Neural cell (in vitro differentiated cells): Measurements from ENCODE around the gene HIVEP1. TPM values are rescaled to one million over a fixed set of nuclear protein-coding genes. Genes with fewer than 3 reads are reported as not detected.

ENCODE experiments used
- H2AFZ ChIP-seq: fragments of 200-600, 300-800 bp; sonication (generic), shearing (Covaris generic); 2 replicates; pipeline ENCODE4 v1.6.0; 2014; ENCODE audit warnings: low read depth, mild to moderate bottlenecking, antibody characterized with exemption, low read length, moderate library complexity
- H3F3A ChIP-seq: fragments of 200-600 bp; shearing (Covaris generic); 2 replicates; pipeline ENCODE4 v1.6.1; 2016; ENCODE audit warnings: mild to moderate bottlenecking, moderate library complexity, mixed read lengths, antibody characterized with exemption, low read length; ENCODE audit not compliant: insufficient read depth, poor library complexity, severe bottlenecking
- H3K27ac ChIP-seq: fragments of 200-600, 300-800 bp; sonication (generic), shearing (Covaris generic); 2 replicates; pipeline ENCODE4 v1.5.1; 2014; ENCODE audit warnings: mild to moderate bottlenecking, low read length, moderate library complexity
- H3K27me3 ChIP-seq: fragments of 300-800, 200-600 bp; sonication (generic), shearing (Covaris generic); 2 replicates; pipeline ENCODE4 v1.6.0; 2014; ENCODE audit warnings: mild to moderate bottlenecking, low read depth, low read length, moderate library complexity; ENCODE audit not compliant: insufficient read depth
- H3K36me3 ChIP-seq: fragments of 300-800, 200-600 bp; sonication (generic), shearing (Covaris generic); 2 replicates; pipeline ENCODE4 v1.5.1; 2014; ENCODE audit warnings: mild to moderate bottlenecking, antibody characterized with exemption, low read length, moderate library complexity; ENCODE audit not compliant: insufficient read depth
- H3K4me2 ChIP-seq: fragments of 300-800, 200-600 bp; sonication (generic), shearing (Covaris generic); 2 replicates; pipeline ENCODE4 v1.6.0; 2014; ENCODE audit warnings: mild to moderate bottlenecking, low read length
- H3K4me3 ChIP-seq: fragments of 300-800, 200-600 bp; sonication (generic), shearing (Covaris generic); 2 replicates; pipeline ENCODE4 v1.5.1; 2014; ENCODE audit warnings: mild to moderate bottlenecking, low read length, moderate library complexity
- H3K79me2 ChIP-seq: fragments of 200-600 bp; shearing (Covaris generic); replicated peaks from 2 replicates; pipeline ENCODE4 v1.6.0; 2014; ENCODE audit warnings: mild to moderate bottlenecking, low read length, moderate library complexity; ENCODE audit not compliant: insufficient read depth
- H3K9ac ChIP-seq: fragments of 300-800, 200-600 bp; sonication (generic), shearing (Covaris generic); 2 replicates; pipeline ENCODE4 v1.6.1; 2016; ENCODE audit warnings: mild to moderate bottlenecking, low read length, mixed read lengths
- H3K9me2 ChIP-seq: fragments of 200-600 bp; shearing (Covaris generic); 2 replicates; pipeline ENCODE4 v1.6.1; 2016; ENCODE audit warnings: mild to moderate bottlenecking, low read length, mixed read lengths; ENCODE audit not compliant: insufficient read depth
- H3K9me3 ChIP-seq: fragments of 200-600, 300-800 bp; sonication (generic), shearing (Covaris generic); 2 replicates; pipeline ENCODE4 v1.6.1; 2016; ENCODE audit warnings: mild to moderate bottlenecking, mixed run types, low read length, moderate library complexity, mixed read lengths
- H4K20me1 ChIP-seq: fragments of 200-600 bp; shearing (Covaris generic); 2 replicates; pipeline ENCODE4 v1.6.1; 2016; ENCODE audit warnings: mild to moderate bottlenecking, mixed run types; ENCODE audit not compliant: insufficient read depth
- EP300 ChIP-seq: fragments of 450-650 bp; conservative IDR thresholded peaks from 2 replicates; pipeline ENCODE4 v1.6.1; 2014; ENCODE audit warnings: antibody characterized with exemption, mild to moderate bottlenecking, moderate library complexity; ENCODE audit not compliant: poor library complexity, severe bottlenecking
- EZH2 ChIP-seq: fragments of 200-600, 300-800 bp; shearing (Covaris generic), sonication (generic); IDR thresholded peaks from 2 replicates; pipeline ENCODE4 v1.6.1; 2014; ENCODE audit warnings: antibody characterized with exemption, low read length, borderline replicate concordance, mild to moderate bottlenecking; ENCODE audit not compliant: insufficient read depth, poor library complexity, severe bottlenecking
- MXI1 ChIP-seq: fragments of 450-650 bp; conservative IDR thresholded peaks from 2 replicates; pipeline ENCODE4 v1.6.1; 2014; ENCODE audit warnings: antibody characterized with exemption, mild to moderate bottlenecking; ENCODE audit not compliant: poor library complexity, severe bottlenecking
- POLR2AphosphoS5 ChIP-seq: IDR thresholded peaks from 2 replicates; pipeline ENCODE4 v1.6.1; 2012
- RAD21 ChIP-seq: fragments of 450-650 bp; conservative IDR thresholded peaks from 2 replicates; pipeline ENCODE4 v1.6.1; 2014; ENCODE audit warnings: antibody characterized with exemption, mild to moderate bottlenecking, moderate library complexity
- SMC3 ChIP-seq: fragments of 450-650 bp; conservative IDR thresholded peaks from 2 replicates; pipeline ENCODE4 v1.6.1; 2014; ENCODE audit warnings: antibody characterized with exemption, mild to moderate bottlenecking, moderate library complexity; ENCODE audit not compliant: poor library complexity
- TAF1 ChIP-seq: IDR thresholded peaks from 2 replicates; pipeline ENCODE4 v1.6.1; 2012; ENCODE audit warnings: low read depth
- polyA plus RNA-seq: library from polyadenylated mRNA; depleted of rRNA; stranded (reverse); fragments of >200 nt; gene quantifications from 2 replicates; pipeline ENCODE4 v1.2.3, GENCODE V29; 2014
- TF ChIP-seq, protein P1 (sequence below): IDR thresholded peaks from 2 replicates; pipeline ENCODE4 v1.6.1; 2012; ENCODE audit warnings: borderline replicate concordance
- TF ChIP-seq, protein P2 (sequence below): fragments of 450-650 bp; IDR thresholded peaks from 2 replicates; pipeline ENCODE4 v1.5.1; 2014; ENCODE audit warnings: antibody characterized with exemption, mild to moderate bottlenecking, moderate library complexity; ENCODE audit not compliant: poor library complexity, severe bottlenecking

HIVEP1 gene
- polyA plus RNA-seq, 1 donor from 2014 or later = 3.6 TPM

DNA sequence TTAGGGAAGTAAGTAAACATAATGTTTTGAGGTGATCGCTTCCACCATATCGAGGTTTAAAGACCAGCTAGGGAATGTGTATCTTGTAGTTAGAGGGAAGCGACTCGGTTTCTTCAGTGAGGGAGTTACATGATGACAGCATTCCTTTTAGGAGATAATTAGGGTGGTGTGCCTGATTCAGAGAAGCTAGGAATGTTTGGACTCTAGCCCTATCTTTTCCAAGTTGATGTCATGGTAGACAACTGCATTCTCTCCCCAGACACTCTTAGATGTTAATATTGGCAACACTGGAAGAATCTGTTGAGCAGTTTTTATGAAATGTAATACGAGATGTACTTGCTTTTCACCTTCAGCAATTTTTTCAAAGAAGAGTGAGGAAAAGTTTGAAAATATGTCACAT, 12.9 kb upstream of the HIVEP1 start:
- Histone ChIP-seq H3K27me3 (no peaks in the 10 kb centered on the region), H3K79me2 (no peaks in the 10 kb centered on the region), H3K4me2 (no peak overlapping the region), H3K4me3 (no peak overlapping the region), H3K9me2 (no peaks in the 10 kb centered on the region), H2AFZ (no peak overlapping the region), H3K27ac (no peak overlapping the region), H3K36me3 (no peaks in the 10 kb centered on the region), H4K20me1 (no peaks in the 10 kb centered on the region), H3K9me3 (no peaks in the 10 kb centered on the region), H3K9ac (no peak overlapping the region), H3F3A (no peaks in the 10 kb centered on the region)
- no peak for TF ChIP-seq POLR2AphosphoS5
- TF ChIP-seq MXI1 = no peak
- TF ChIP-seq, protein P1, sequence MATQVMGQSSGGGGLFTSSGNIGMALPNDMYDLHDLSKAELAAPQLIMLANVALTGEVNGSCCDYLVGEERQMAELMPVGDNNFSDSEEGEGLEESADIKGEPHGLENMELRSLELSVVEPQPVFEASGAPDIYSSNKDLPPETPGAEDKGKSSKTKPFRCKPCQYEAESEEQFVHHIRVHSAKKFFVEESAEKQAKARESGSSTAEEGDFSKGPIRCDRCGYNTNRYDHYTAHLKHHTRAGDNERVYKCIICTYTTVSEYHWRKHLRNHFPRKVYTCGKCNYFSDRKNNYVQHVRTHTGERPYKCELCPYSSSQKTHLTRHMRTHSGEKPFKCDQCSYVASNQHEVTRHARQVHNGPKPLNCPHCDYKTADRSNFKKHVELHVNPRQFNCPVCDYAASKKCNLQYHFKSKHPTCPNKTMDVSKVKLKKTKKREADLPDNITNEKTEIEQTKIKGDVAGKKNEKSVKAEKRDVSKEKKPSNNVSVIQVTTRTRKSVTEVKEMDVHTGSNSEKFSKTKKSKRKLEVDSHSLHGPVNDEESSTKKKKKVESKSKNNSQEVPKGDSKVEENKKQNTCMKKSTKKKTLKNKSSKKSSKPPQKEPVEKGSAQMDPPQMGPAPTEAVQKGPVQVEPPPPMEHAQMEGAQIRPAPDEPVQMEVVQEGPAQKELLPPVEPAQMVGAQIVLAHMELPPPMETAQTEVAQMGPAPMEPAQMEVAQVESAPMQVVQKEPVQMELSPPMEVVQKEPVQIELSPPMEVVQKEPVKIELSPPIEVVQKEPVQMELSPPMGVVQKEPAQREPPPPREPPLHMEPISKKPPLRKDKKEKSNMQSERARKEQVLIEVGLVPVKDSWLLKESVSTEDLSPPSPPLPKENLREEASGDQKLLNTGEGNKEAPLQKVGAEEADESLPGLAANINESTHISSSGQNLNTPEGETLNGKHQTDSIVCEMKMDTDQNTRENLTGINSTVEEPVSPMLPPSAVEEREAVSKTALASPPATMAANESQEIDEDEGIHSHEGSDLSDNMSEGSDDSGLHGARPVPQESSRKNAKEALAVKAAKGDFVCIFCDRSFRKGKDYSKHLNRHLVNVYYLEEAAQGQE = no peak

GRCh38 chr6:12000174-12000573, 11.9 kb upstream of the HIVEP1 start:
- no peak for TF ChIP-seq EZH2
- H3F3A ChIP-seq = no peaks in the 10 kb centered on the region
- no peaks in the 10 kb centered on the region for H4K20me1 ChIP-seq

DNA sequence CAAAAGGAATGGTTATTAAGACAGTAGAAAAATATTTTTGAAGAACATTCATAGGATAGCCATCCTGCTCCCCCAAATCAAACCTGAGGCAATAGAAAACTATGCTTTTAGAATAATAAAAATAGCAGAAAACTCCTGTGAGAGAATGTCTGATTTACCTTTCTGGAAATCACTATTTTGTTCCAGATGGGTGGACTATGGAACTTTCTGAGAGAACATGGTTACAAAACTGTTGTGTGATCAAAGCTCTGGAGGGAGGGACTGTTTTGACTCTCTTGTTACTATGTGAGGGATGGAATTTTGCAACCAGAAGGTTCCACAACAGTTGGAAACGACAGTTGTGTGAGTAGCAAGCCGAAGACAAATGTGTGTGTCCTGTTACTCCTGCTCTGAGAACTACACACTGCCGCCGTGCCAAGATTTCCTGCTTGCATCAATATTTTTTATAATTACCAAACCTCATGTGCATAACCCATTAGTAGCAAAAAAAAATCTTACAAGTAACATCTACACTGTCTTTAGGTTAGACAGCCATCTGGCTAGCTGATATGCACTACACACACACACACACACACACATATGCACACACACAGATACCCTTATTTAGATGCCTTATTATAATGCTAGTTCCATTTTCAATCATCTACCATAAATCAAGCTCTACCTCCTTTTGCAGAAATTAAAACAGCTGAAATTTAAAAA, 11.0 kb upstream of the HIVEP1 start:
- Histone ChIP-seq H3K27ac (no peak overlapping the region), H2AFZ (no peak overlapping the region), H3K9ac (no peak overlapping the region), H3K4me3 (no peak overlapping the region), H3K9me2 (no peaks in the 10 kb centered on the region), H3F3A (no peaks in the 10 kb centered on the region), H3K4me2 (no peak overlapping the region), H3K27me3 (no peaks in the 10 kb centered on the region), H3K9me3 (no peaks in the 10 kb centered on the region), H3K79me2 (no peaks in the 10 kb centered on the region), H4K20me1 (no peaks in the 10 kb centered on the region), H3K36me3 (no peaks in the 10 kb centered on the region)
- no peak for TF ChIP-seq TAF1
- no peak for TF ChIP-seq POLR2AphosphoS5
- no peak for TF ChIP-seq RAD21
- TF ChIP-seq, protein P1 = no peak
- TF ChIP-seq SMC3 = no peak
- TF ChIP-seq, protein P2, sequence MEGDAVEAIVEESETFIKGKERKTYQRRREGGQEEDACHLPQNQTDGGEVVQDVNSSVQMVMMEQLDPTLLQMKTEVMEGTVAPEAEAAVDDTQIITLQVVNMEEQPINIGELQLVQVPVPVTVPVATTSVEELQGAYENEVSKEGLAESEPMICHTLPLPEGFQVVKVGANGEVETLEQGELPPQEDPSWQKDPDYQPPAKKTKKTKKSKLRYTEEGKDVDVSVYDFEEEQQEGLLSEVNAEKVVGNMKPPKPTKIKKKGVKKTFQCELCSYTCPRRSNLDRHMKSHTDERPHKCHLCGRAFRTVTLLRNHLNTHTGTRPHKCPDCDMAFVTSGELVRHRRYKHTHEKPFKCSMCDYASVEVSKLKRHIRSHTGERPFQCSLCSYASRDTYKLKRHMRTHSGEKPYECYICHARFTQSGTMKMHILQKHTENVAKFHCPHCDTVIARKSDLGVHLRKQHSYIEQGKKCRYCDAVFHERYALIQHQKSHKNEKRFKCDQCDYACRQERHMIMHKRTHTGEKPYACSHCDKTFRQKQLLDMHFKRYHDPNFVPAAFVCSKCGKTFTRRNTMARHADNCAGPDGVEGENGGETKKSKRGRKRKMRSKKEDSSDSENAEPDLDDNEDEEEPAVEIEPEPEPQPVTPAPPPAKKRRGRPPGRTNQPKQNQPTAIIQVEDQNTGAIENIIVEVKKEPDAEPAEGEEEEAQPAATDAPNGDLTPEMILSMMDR = no peak
- TF ChIP-seq MXI1 = no peak
- no peak for TF ChIP-seq EZH2
- no peak for TF ChIP-seq EP300

More at GRCh38 chr6:12000174-12000573, 11.9 kb upstream of the HIVEP1 start:
- H3K27ac ChIP-seq = no peak overlapping the region
- no peaks in the 10 kb centered on the region for H3K27me3 ChIP-seq
- H3K9ac ChIP-seq = no peak overlapping the region
- no peaks in the 10 kb centered on the region for H3K9me3 ChIP-seq
- no peaks in the 10 kb centered on the region for H3K79me2 ChIP-seq
- no peak overlapping the region for H3K4me2 ChIP-seq
- H3K36me3 ChIP-seq = no peaks in the 10 kb centered on the region
- H2AFZ ChIP-seq = no peak overlapping the region
- H3K9me2 ChIP-seq = no peaks in the 10 kb centered on the region
- H3K4me3 ChIP-seq = no peak overlapping the region
